Peyer's patch (tissue), 4 donors: ENCODE results near the gene RTN4.

ENCODE experiments used
- POLR2A ChIP-seq, 2 donors: fragments of 450-650 bp; IDR thresholded peaks; one replicate each; pipeline ENCODE4 v1.5.1; 2017; ENCODE audit warnings: antibody characterized with exemption in 2 of 2, mild to moderate bottlenecking in 2 of 2, moderate library complexity in 2 of 2
- TF ChIP-seq, protein P1 (sequence below), 6 experiments: fragments of 450-650 bp in 4 of 6; fragments of 200-600 bp in 2 of 6; sonication (generic) in 1 of 6; IDR thresholded peaks; one replicate each; pipeline ENCODE4 v1.5.1; 2017 to 2019; ENCODE audit warnings: antibody characterized with exemption in 6 of 6, mild to moderate bottlenecking in 3 of 6, moderate library complexity in 1 of 6

DNA sequence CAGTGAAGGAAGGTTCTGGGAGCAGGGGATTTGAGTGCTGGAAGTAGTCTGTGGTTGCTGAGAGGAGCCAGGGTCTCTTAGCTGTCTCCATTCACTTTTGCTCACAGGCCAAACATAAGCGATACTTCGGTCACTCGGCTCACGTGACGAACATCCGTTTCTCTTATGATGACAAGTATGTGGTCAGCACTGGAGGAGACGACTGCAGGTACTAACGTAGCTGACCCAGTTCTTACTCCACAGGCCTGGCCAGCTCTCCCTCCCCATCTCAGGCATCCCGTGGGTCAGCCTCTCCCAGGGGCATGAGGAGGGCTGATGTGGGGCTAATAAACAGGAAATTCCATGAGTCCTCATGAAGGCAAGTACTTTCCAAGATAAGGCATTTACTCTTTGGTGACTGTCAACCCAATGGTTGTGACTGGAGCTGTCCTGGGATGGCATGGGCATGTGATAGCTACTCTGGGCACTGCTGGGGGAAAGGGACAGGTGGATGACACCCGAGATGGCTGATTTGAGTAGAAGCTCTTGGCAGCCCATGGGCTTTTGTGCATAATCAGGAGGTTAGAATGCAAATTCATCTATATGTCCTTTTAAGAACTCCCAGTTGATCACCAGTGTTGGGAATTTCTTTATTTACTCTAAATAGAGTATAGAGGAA is 81.6 kb downstream of the RTN4 start:
- TF ChIP-seq, protein P1, sequence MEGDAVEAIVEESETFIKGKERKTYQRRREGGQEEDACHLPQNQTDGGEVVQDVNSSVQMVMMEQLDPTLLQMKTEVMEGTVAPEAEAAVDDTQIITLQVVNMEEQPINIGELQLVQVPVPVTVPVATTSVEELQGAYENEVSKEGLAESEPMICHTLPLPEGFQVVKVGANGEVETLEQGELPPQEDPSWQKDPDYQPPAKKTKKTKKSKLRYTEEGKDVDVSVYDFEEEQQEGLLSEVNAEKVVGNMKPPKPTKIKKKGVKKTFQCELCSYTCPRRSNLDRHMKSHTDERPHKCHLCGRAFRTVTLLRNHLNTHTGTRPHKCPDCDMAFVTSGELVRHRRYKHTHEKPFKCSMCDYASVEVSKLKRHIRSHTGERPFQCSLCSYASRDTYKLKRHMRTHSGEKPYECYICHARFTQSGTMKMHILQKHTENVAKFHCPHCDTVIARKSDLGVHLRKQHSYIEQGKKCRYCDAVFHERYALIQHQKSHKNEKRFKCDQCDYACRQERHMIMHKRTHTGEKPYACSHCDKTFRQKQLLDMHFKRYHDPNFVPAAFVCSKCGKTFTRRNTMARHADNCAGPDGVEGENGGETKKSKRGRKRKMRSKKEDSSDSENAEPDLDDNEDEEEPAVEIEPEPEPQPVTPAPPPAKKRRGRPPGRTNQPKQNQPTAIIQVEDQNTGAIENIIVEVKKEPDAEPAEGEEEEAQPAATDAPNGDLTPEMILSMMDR (IDR thresholded peaks at IDR 0.05), result no peak
- TF ChIP-seq POLR2A (IDR thresholded peaks at IDR 0.05), result no peak
